PC-3 (cell line): ENCODE results near the gene CNTN1. TPM values are rescaled to one million over a fixed set of nuclear protein-coding genes. Genes with fewer than 3 reads are reported as not detected.

Experiments
- ATAC-seq: fragments of 200-7000 bp; cut with Tn5 transposase; 2 replicates; pipeline ENCODE4 v1.9.1; 2020; ENCODE audit warnings: mild to moderate bottlenecking, moderate library complexity
- BruUV-seq: library from RNA; stranded (reverse); fragments of 400-500 nt; replicated peaks from 2 replicates; lab custom pipeline; 2021; lab: Mats Ljungman, UMichigan
- CTCF ChIA-PET: fragments of 300-600 bp; sonication (Branson Sonifier 250); formaldehyde crosslinking; loops from one replicate; lab custom pipeline; 2022; ENCODE audit warnings: antibody characterized with exemption; lab: Charles Lee
- POLR2A ChIA-PET: fragments of 300-600 bp; sonication (Branson Sonifier 250); formaldehyde crosslinking; loops from one replicate; lab custom pipeline; 2022; ENCODE audit warnings: antibody characterized with exemption; ENCODE audit not compliant: unreplicated experiment; lab: Charles Lee
- DNase-seq: peaks from one replicate; pipeline ENCODE4 v3.0.0-alpha.2; 2015
- H2AFZ ChIP-seq: fragments of 300-600 bp; sonication (generic); 2 replicates; pipeline ENCODE4 v1.6.0; 2016; ENCODE audit warnings: antibody characterized with exemption, low read length
- H3F3A ChIP-seq: fragments of 300-600 bp; sonication (generic); one replicate; pipeline ENCODE4 v1.6.0; 2017; ENCODE audit warnings: antibody characterized with exemption, low read length, control low read depth, mild to moderate bottlenecking; ENCODE audit not compliant: unreplicated experiment
- H3K27ac ChIP-seq: fragments of 300-600 bp; sonication (generic); 2 replicates; pipeline ENCODE4 v1.5.1; 2016; ENCODE audit warnings: mild to moderate bottlenecking, low read length
- H3K27me3 ChIP-seq: fragments of 300-600 bp; sonication (generic); 2 replicates; pipeline ENCODE4 v1.6.1; 2016; ENCODE audit warnings: low read length, mixed read lengths
- H3K36me3 ChIP-seq: fragments of 300-600 bp; sonication (generic); 2 replicates; pipeline ENCODE4 v1.6.1; 2016; ENCODE audit warnings: low read depth, mixed run types, low read length, mixed read lengths
- H3K4me1 ChIP-seq: fragments of 300-600 bp; sonication (generic); 2 replicates; pipeline ENCODE4 v1.5.1; 2016; ENCODE audit warnings: low read length; ENCODE audit not compliant: insufficient read depth
- H3K4me2 ChIP-seq: fragments of 300-600 bp; sonication (generic); 2 replicates; pipeline ENCODE4 v1.6.0; 2016; ENCODE audit warnings: low read length
- H3K4me3 ChIP-seq: fragments of 300-600 bp; sonication (generic); 2 replicates; pipeline ENCODE4 v1.5.1; 2016; ENCODE audit warnings: mild to moderate bottlenecking, low read length, mixed read lengths
- H3K79me2 ChIP-seq: fragments of 300-600 bp; sonication (generic); 2 replicates; pipeline ENCODE4 v1.6.1; 2017; ENCODE audit warnings: low read length, mixed read lengths
- H3K9ac ChIP-seq: fragments of 300-600 bp; sonication (generic); 2 replicates; pipeline ENCODE4 v1.6.0; 2016; ENCODE audit warnings: mild to moderate bottlenecking, low read length
- H3K9me2 ChIP-seq: fragments of 300-600 bp; sonication (generic); replicated peaks from 2 replicates; pipeline ENCODE4 v1.6.1; 2016; ENCODE audit warnings: mixed run types, low read length, mixed read lengths
- H3K9me3 ChIP-seq: fragments of 300-600 bp; sonication (generic); 2 replicates; pipeline ENCODE4 v1.6.1; 2016; ENCODE audit warnings: low read length, mixed read lengths
- H4K20me1 ChIP-seq: fragments of 300-600 bp; sonication (generic); 2 replicates; pipeline ENCODE4 v1.6.1; 2016; ENCODE audit warnings: low read length, mixed read lengths
- EZH2 ChIP-seq: fragments of 300-600 bp; sonication (generic); IDR thresholded peaks from one replicate; pipeline ENCODE4 v1.6.1; 2017; ENCODE audit warnings: antibody characterized with exemption, mild to moderate bottlenecking, low read length; ENCODE audit not compliant: unreplicated experiment
- EZH2phosphoT487 ChIP-seq: fragments of 300-600 bp; sonication (generic); IDR thresholded peaks from 2 replicates; pipeline ENCODE4 v1.6.1; 2018; ENCODE audit warnings: mild to moderate bottlenecking, antibody characterized with exemption, low read length, borderline replicate concordance
- intact Hi-C: fragments of 100-400 bp; cut with micrococcal nuclease; formaldehyde crosslinking; loops from 2 replicates; pipeline ENCODE4 v1.9.0; 2023
- total RNA-seq: library from RNA; depleted of rRNA; stranded (reverse); fragments of >200 nt; gene quantifications from 2 replicates; pipeline ENCODE4 v1.2.3, GENCODE V29; 2014
- TF ChIP-seq, protein P1 (sequence below): fragments of 300-600 bp; sonication (generic); conservative IDR thresholded peaks from 2 replicates; pipeline ENCODE4 v1.5.1; 2017; ENCODE audit warnings: antibody characterized with exemption, low read depth, mild to moderate bottlenecking, low read length

The CNTN1 gene
- total RNA-seq, 1 experiment from 2014 or later, result not detected

- no peak overlapping the region for H2AFZ ChIP-seq
- no peak for ATAC-seq
- peaks cover 2% of the 10 kb centered on the region; the same call in 1 of the 2 replicates for H3K36me3 ChIP-seq
- no peaks in the 10 kb centered on the region for H3K9me3 ChIP-seq
- no peak for TF ChIP-seq EZH2
- TF ChIP-seq, protein P1, sequence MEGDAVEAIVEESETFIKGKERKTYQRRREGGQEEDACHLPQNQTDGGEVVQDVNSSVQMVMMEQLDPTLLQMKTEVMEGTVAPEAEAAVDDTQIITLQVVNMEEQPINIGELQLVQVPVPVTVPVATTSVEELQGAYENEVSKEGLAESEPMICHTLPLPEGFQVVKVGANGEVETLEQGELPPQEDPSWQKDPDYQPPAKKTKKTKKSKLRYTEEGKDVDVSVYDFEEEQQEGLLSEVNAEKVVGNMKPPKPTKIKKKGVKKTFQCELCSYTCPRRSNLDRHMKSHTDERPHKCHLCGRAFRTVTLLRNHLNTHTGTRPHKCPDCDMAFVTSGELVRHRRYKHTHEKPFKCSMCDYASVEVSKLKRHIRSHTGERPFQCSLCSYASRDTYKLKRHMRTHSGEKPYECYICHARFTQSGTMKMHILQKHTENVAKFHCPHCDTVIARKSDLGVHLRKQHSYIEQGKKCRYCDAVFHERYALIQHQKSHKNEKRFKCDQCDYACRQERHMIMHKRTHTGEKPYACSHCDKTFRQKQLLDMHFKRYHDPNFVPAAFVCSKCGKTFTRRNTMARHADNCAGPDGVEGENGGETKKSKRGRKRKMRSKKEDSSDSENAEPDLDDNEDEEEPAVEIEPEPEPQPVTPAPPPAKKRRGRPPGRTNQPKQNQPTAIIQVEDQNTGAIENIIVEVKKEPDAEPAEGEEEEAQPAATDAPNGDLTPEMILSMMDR, result peak; percentile 73
- no peak overlapping the region for H3K9ac ChIP-seq
- no TSS peak for BruUV-seq
- intact Hi-C loops, result loop anchor here (1.0 to 5.0 kb wide), 2 partner anchors 316 to 1078 kb away; no protein-coding TSS in a partner anchor
- 0 out of 2 replicates have a peak, but pooled peaks cover 6% of the 10 kb centered on the region for H3K27me3 ChIP-seq
- H4K20me1 ChIP-seq, result no peaks in the 10 kb centered on the region
- H3K4me2 ChIP-seq, result no peak overlapping the region
- H3F3A ChIP-seq, result no peaks in the 10 kb centered on the region
- DNase-seq, result peak; percentile 53
- H3K4me1 ChIP-seq, result no peaks in the 10 kb centered on the region
- no peak overlapping the region for H3K27ac ChIP-seq
- H3K79me2 ChIP-seq, result no peaks in the 10 kb centered on the region
- CTCF ChIA-PET, result interaction anchor here (0.6 to 1.0 kb wide), 4 partner anchors 155 to 1425 kb away, joined by 3 to 5 read pairs (median 3); no protein-coding TSS in a partner anchor
- no peak overlapping the region for H3K4me3 ChIP-seq
- no peaks in the 10 kb centered on the region for H3K9me2 ChIP-seq
- POLR2A ChIA-PET, result interaction anchor here (0.9 kb wide), 1 partner anchor 294 kb away, joined by 9 read pairs; no protein-coding TSS in a partner anchor
Measured at GRCh38 chr12:40946612-40947194, 254.5 kb downstream of the CNTN1 start.

- Histone ChIP-seq H3K9me3 (no peaks in the 10 kb centered on the region), H3K4me2 (no peak overlapping the region), H3F3A (no peaks in the 10 kb centered on the region), H3K79me2 (no peaks in the 10 kb centered on the region), H3K27ac (no peak overlapping the region), H4K20me1 (no peaks in the 10 kb centered on the region), H3K36me3 (peaks cover 2% of the 10 kb centered on the region; the same call in 1 of the 2 replicates), H3K9me2 (no peaks in the 10 kb centered on the region), H3K4me1 (no peaks in the 10 kb centered on the region), H3K4me3 (no peak overlapping the region), H3K27me3 (0 out of 2 replicates have a peak, but pooled peaks cover 6% of the 10 kb centered on the region), H3K9ac (no peak overlapping the region), H2AFZ (no peak overlapping the region)
- intact Hi-C loops, result loop anchor here (5.0 kb wide), 1 partner anchor 315 kb away; no protein-coding TSS in a partner anchor
- no TSS peak for BruUV-seq
- ChIA-PET CTCF (interaction anchor here (0.6 kb wide), 1 partner anchor 35 kb away, joined by 6 read pairs; no protein-coding TSS in a partner anchor), POLR2A (no interaction called here)
- DNase-seq (no peak), ATAC-seq (no peak)
- TF ChIP-seq, protein P1, result no peak
- TF ChIP-seq EZH2 (no peak), EZH2phosphoT487 (no peak)
Measured at GRCh38 chr12:40947797-40948196, 255.6 kb downstream of the CNTN1 start.

DNA sequence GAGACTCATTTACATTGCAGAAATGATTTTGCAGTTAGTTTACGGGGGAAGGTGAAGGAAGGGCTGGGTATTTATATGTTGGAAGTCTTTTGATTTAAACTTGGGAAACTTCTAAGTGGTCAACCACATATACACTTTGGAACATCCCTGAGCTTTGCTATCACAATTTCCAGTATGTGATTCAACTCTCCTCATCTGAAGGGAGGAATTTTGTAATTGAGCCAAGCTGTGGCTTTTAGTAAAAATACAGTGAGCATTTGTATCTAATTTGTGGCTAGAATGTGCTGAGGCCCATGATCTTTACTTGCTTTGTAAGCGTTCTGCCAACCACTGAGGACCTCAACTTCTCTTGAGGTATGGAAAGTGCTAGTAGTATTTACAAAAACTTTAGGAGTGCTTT is 260.8 kb downstream of the CNTN1 start:
- no peak for TF ChIP-seq EZH2phosphoT487
- TF ChIP-seq EZH2, result no peak
- TF ChIP-seq, protein P1, result no peak
- no peaks in the 10 kb centered on the region for H3K36me3 ChIP-seq
- H3K4me3 ChIP-seq, result no peak overlapping the region
- ChIA-PET CTCF (no interaction called here), POLR2A (no interaction called here)
- H3K79me2 ChIP-seq, result no peaks in the 10 kb centered on the region
- H2AFZ ChIP-seq, result no peak overlapping the region
- H3K9ac ChIP-seq, result no peak overlapping the region
- H3K9me2 ChIP-seq, result no peaks in the 10 kb centered on the region
- H3F3A ChIP-seq, result no peaks in the 10 kb centered on the region
- no peaks in the 10 kb centered on the region for H3K4me1 ChIP-seq
- intact Hi-C loops, result no loop called here
- no peak overlapping the region for H3K27ac ChIP-seq
- no peak overlapping the region for H3K4me2 ChIP-seq
- ATAC-seq (no peak), DNase-seq (no peak)
- no TSS peak for BruUV-seq
- peaks cover 20% of the 10 kb centered on the region for H3K27me3 ChIP-seq
- H3K9me3 ChIP-seq, result no peaks in the 10 kb centered on the region
- H4K20me1 ChIP-seq, result no peaks in the 10 kb centered on the region
